ENCODE measurements around the gene CHMP5. TPM values are rescaled to one million over a fixed set of nuclear protein-coding genes. Genes with fewer than 3 reads are reported as not detected.
"Not testable (repeated sequence)": the region's sequence is repeated elsewhere in the genome, so short reads cannot be mapped to it uniquely, and the experiment has no call there.

CHMP5 gene
- total and polyA plus RNA-seq, 8 donors = 14.1 to 39.2 (median 18.7) TPM

DNA sequence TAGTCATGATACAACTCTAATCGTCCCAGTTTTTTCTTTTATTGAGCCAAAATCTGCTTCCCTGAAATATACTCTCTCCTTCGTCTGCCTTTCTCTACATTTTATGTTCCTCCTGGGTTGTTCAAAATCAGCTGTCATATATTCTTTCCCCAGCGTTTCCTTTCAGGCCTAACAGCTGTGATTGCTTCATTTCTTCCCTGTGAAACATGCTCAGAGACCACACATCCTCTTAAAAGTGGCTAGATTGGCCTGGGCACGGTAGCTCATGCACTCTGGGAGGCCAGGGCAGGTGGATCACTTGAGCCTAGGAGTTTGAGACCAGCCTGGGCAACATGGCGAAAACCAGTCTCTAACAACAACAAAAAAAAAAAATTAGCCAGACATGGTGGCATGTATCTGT lies 50.5 kb downstream of the CHMP5 start:
- TF ChIP-seq, protein P1, sequence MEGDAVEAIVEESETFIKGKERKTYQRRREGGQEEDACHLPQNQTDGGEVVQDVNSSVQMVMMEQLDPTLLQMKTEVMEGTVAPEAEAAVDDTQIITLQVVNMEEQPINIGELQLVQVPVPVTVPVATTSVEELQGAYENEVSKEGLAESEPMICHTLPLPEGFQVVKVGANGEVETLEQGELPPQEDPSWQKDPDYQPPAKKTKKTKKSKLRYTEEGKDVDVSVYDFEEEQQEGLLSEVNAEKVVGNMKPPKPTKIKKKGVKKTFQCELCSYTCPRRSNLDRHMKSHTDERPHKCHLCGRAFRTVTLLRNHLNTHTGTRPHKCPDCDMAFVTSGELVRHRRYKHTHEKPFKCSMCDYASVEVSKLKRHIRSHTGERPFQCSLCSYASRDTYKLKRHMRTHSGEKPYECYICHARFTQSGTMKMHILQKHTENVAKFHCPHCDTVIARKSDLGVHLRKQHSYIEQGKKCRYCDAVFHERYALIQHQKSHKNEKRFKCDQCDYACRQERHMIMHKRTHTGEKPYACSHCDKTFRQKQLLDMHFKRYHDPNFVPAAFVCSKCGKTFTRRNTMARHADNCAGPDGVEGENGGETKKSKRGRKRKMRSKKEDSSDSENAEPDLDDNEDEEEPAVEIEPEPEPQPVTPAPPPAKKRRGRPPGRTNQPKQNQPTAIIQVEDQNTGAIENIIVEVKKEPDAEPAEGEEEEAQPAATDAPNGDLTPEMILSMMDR (IDR thresholded peaks at IDR 0.05) = no peak
- ATAC-seq = no peak
- Histone ChIP-seq H3K27me3 (no peaks in the 10 kb centered on the region), H3K4me3 (no peak overlapping the region), H3K36me3 (peaks cover 0 to 79% (median 20%) of the 10 kb centered on the region in 3 donors), H3K4me1 (peaks cover 0 to 7% (median 4%) of the 10 kb centered on the region in 3 donors), H3K9me3 (no peaks in the 10 kb centered on the region), H3K27ac (no peak overlapping the region)
- no peak for DNase-seq
- WGBS, 2 donors = 90 to 93% methylated on average over 5 of the region's 5 CpGs
- intact Hi-C loops (cut with DNase I) = no loop called here
- no peak for FAIRE-seq

- FAIRE-seq; intact Hi-C loops (cut with DNase I); ATAC-seq; H3K27me3 ChIP-seq; H3K27ac ChIP-seq; H3K4me3 ChIP-seq; H3K4me1 ChIP-seq; DNase-seq; H3K9me3 ChIP-seq: not testable (repeated sequence)
- H3K36me3 ChIP-seq = peaks cover 0 to 84% (median 29%) of the 10 kb centered on the region in 3 donors
- 97 to 98% methylated on average over 3 of the region's 3 CpGs for WGBS, 2 donors
Observed at GRCh38 chr9:33317136-33317535, 52.3 kb downstream of the CHMP5 start.

- intact Hi-C loops (cut with DNase I) = no loop called here
- 96 to 97% methylated on average over 3 of the region's 3 CpGs for WGBS, 2 donors
- no peak for DNase-seq
- H3K27ac ChIP-seq = no peak overlapping the region
- H3K36me3 ChIP-seq = peaks cover 0 to 85% (median 33%) of the 10 kb centered on the region in 3 donors
- H3K4me1 ChIP-seq = no peaks in the 10 kb centered on the region
- no peaks in the 10 kb centered on the region for H3K27me3 ChIP-seq
- no peak overlapping the region for H3K4me3 ChIP-seq
- ATAC-seq = no peak
- TF ChIP-seq, protein P1 (IDR thresholded peaks at IDR 0.05) = no peak
- FAIRE-seq = no peak
- no peaks in the 10 kb centered on the region for H3K9me3 ChIP-seq
Observed at GRCh38 chr9:33318225-33318624, 53.4 kb downstream of the CHMP5 start.

DNA sequence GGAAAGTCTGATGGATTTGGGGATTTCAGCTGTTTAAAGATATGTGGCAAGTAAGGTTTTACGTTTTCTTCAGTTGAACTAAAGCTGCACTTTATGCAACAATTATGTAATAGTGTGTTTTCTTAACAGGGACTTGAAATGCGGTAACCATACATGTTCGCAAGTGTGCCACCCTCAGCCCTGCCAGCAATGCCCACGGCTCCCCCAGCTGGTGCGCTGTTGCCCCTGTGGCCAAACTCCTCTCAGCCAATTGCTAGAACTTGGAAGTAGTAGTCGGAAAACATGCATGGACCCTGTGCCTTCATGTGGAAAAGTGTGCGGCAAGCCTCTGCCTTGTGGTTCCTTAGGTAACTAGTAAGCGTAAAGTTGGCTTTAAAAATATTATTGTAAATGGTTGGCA lies 53.9 kb downstream of the CHMP5 start:
- peaks cover 0 to 82% (median 32%) of the 10 kb centered on the region in 3 donors for H3K36me3 ChIP-seq
- H3K9me3 ChIP-seq = no peaks in the 10 kb centered on the region
- DNase-seq (no peak), ATAC-seq (no peak), FAIRE-seq (no peak)
- no peaks in the 10 kb centered on the region for H3K4me1 ChIP-seq
- TF ChIP-seq, protein P1 (IDR thresholded peaks at IDR 0.05) = no peak
- intact Hi-C loops (cut with DNase I) = no loop called here
- 95 to 97% methylated on average over 8 of the region's 8 CpGs for WGBS, 2 donors
- H3K4me3 ChIP-seq = no peak overlapping the region
- no peaks in the 10 kb centered on the region for H3K27me3 ChIP-seq
- H3K27ac ChIP-seq = no peak overlapping the region

DNA sequence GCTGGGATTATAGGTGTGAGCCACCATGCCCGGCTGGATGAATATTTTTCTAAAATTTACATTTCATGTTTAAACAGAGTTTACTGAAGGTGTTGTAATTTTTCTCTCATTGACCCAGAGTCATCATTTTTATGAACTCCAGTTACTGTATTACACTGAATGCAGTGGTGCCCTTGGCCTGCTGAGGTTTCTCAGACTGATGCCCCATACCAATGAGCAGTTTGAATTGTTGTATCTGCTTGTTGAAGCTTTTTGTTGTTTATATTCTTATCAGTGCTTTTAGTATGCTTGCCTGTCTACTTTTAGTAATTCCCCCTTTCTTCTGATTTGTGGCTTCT lies 55.4 kb downstream of the CHMP5 start:
- Histone ChIP-seq H3K4me1 (no peaks in the 10 kb centered on the region), H3K9me3 (no peaks in the 10 kb centered on the region), H3K36me3 (peaks cover 0 to 73% (median 28%) of the 10 kb centered on the region in 3 donors), H3K27ac (no peak overlapping the region), H3K27me3 (no peaks in the 10 kb centered on the region), H3K4me3 (no peak overlapping the region)
- 92 to 98% methylated on average over 1 of the region's 1 CpG for WGBS, 2 donors
- TF ChIP-seq, protein P1 (IDR thresholded peaks at IDR 0.05) = no peak
- intact Hi-C loops (cut with DNase I) = no loop called here
- DNase-seq (no peak), ATAC-seq (peak in 1 of 4 donors; percentile 41), FAIRE-seq (no peak)
